Prostate gland (tissue), 2 donors: Measurements from ENCODE around the gene TLE1. TPM values are rescaled to one million over a fixed set of nuclear protein-coding genes. Genes with fewer than 3 reads are reported as not detected.

Experiments
- DNase-seq: peaks from one replicate; pipeline ENCODE4 v3.0.0-alpha.2; 2019; ENCODE audit warnings: low spot score
- H3K27ac ChIP-seq, 2 donors: fragments of 200-600 bp; sonication (generic); 2 replicates each; pipeline ENCODE4 v1.5.1; 2017 to 2019
- H3K27me3 ChIP-seq: fragments of 200-600 bp; sonication (generic); replicated peaks from 2 replicates; pipeline ENCODE4 v1.5.1; 2019; ENCODE audit not compliant: insufficient read depth
- H3K36me3 ChIP-seq, 2 donors: fragments of 200-600 bp; sonication (generic); 1 replicate in 1 of 2; 2 replicates in 1 of 2; pipeline versions ENCODE4 v1.5.1 to v1.8.1; 2017 to 2019
- H3K4me1 ChIP-seq: fragments of 200-600 bp; sonication (generic); replicated peaks from 2 replicates; pipeline ENCODE4 v1.5.1; 2019
- H3K4me3 ChIP-seq, 2 donors: fragments of 200-600 bp; sonication (generic); 2 replicates each; pipeline ENCODE4 v1.5.1; 2017 to 2019
- H3K9me3 ChIP-seq: fragments of 200-600 bp; sonication (generic); 2 replicates; pipeline ENCODE4 v1.5.1; 2017
- CTCF ChIP-seq, 4 experiments: fragments of 200-600 bp in 2 of 4; fragments of 450-650 bp in 2 of 4; sonication (generic) in 2 of 4; IDR thresholded peaks; 1 replicate in 3 of 4; 2 replicates in 1 of 4; pipeline ENCODE4 v1.5.1; 2016 to 2019; ENCODE audit warnings: antibody characterized with exemption in 4 of 4, mild to moderate bottlenecking in 2 of 4, moderate library complexity in 2 of 4
- POLR2A ChIP-seq: fragments of 450-650 bp; IDR thresholded peaks from one replicate; pipeline ENCODE4 v1.6.1; 2016; ENCODE audit warnings: antibody characterized with exemption, mild to moderate bottlenecking
- POLR2AphosphoS5 ChIP-seq: sonication (generic); formaldehyde crosslinking; IDR thresholded peaks from one replicate; pipeline ENCODE4 v1.6.1; 2017; ENCODE audit warnings: antibody characterized with exemption
- WGBS: methylation state at CpG from one replicate; pipeline ENCODE4 v1.1.5; 2018; 5-methylcytosine and 5-hydroxymethylcytosine counted together
- intact Hi-C: fragments of 100-400 bp; cut with DNase I; formaldehyde crosslinking; loops from one replicate; pipeline ENCODE4 v1.14.2; 2022
- total RNA-seq, 2 donors: library from RNA; depleted of rRNA; stranded (reverse); fragments of >200 nt; gene quantifications; one replicate each; pipeline ENCODE4 v1.1.0, GENCODE V29; 2016

The TLE1 gene
- total RNA-seq, 2 donors from 2014 or later, result 61.0 to 89.5 TPM

GRCh38 chr9:81575956-81576355 lies 113.4 kb downstream of the TLE1 start:
- DNase-seq, result no peak
- WGBS, result 83% methylated on average over 2 of the region's 2 CpGs
- H3K27me3 ChIP-seq, result no peaks in the 10 kb centered on the region
- TF ChIP-seq POLR2AphosphoS5, result no peak
- no peak for TF ChIP-seq POLR2A
- no peak for TF ChIP-seq CTCF (IDR thresholded peaks at IDR 0.05)
- H3K36me3 ChIP-seq, result no peaks in the 10 kb centered on the region
- no peak overlapping the region for H3K27ac ChIP-seq
- no peak overlapping the region for H3K4me3 ChIP-seq
- no peaks in the 10 kb centered on the region for H3K4me1 ChIP-seq
- H3K9me3 ChIP-seq, result no peaks in the 10 kb centered on the region
- intact Hi-C loops, result no loop called here

DNA sequence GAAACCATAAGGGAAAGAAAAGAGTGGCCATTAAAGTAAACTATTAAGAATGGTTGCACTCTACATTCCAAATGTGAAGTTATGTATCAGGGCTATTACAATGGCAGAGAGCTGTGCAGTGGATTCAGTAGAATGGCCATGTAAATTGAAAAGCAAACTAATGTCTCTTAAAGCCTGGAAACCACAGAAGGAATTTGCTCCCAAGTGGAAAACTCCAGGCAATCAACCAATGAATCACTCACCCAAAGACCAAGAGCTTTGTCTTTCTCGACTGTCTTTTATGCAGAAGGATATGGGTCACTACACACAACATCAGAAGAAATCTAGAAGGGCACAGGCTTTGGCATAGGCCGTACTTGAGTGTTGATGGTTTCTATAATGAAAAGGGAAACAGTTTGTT lies 114.9 kb downstream of the TLE1 start:
- Histone ChIP-seq H3K4me3 (no peak overlapping the region), H3K4me1 (no peaks in the 10 kb centered on the region), H3K27ac (no peak overlapping the region), H3K9me3 (no peaks in the 10 kb centered on the region), H3K36me3 (no peaks in the 10 kb centered on the region), H3K27me3 (no peaks in the 10 kb centered on the region)
- TF ChIP-seq CTCF (IDR thresholded peaks at IDR 0.05) (no peak), POLR2AphosphoS5 (no peak), POLR2A (no peak)
- WGBS, result 72% methylated on average over 2 of the region's 2 CpGs
- DNase-seq, result no peak
- intact Hi-C loops, result no loop called here

DNA sequence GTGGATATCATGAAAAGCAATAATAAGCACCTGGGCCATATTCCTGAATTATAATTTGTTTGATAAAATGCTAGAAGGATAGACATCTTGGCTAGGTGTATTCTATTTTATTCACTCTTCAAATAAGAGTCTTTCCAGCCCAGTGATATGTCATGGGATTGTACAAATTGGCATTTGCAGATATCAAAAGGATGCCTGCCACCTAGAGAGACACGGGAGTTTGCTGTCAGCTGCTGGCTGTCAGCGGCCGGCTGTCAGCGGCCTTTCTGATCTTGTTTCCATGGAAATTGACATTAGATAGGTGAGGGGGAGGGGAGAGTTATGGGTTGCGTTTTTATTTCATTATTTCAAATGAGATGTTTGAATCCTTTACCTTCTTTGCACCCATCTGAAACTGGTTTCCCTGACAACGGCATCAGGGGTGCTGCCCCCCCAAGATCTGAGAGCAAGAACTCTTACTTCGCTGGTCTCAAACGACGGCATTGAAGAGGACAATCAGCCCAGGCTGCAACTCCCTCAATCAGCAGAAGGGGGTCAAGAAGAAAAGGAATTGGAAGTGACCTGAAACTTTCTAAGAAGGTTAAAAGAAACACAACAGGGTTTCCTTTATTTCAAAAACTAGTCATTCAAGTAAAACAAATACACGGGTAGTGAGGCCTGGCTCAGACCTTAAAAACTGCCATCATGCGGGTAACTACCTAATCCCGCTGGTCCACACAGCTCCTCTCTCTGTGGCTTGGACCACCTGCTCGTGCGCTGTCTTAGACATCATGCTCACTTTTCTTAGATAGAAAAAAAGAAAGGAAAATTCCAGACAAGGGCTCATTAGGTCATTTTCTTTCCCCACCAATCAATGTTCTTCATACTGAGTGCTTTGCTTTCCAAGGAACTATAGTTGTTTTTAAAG lies 115.7 kb downstream of the TLE1 start:
- Histone ChIP-seq H3K36me3 (no peaks in the 10 kb centered on the region), H3K9me3 (no peaks in the 10 kb centered on the region), H3K27ac (no peak overlapping the region), H3K27me3 (no peaks in the 10 kb centered on the region), H3K4me1 (no peaks in the 10 kb centered on the region), H3K4me3 (no peak overlapping the region)
- WGBS, result 75% methylated on average over 13 of the region's 14 CpGs
- DNase-seq, result no peak
- TF ChIP-seq CTCF (IDR thresholded peaks at IDR 0.05) (no peak), POLR2AphosphoS5 (no peak), POLR2A (no peak)
- intact Hi-C loops, result no loop called here

GRCh38 chr9:81570083-81570482 lies 119.3 kb downstream of the TLE1 start:
- Histone ChIP-seq H3K4me1 (no peaks in the 10 kb centered on the region), H3K27me3 (no peaks in the 10 kb centered on the region), H3K4me3 (no peak overlapping the region), H3K27ac (no peak overlapping the region), H3K36me3 (no peaks in the 10 kb centered on the region), H3K9me3 (no peaks in the 10 kb centered on the region)
- whole genome bisulfite sequencing, result 88% methylated on average over 4 of the region's 4 CpGs
- intact Hi-C loops, result no loop called here
- TF ChIP-seq POLR2AphosphoS5, result no peak
- no peak for TF ChIP-seq POLR2A
- no peak for TF ChIP-seq CTCF (IDR thresholded peaks at IDR 0.05)
- DNase-seq, result no peak
